Keratinocyte (primary cell): ENCODE measurements around the gene RASA3. TPM values are rescaled to one million over a fixed set of nuclear protein-coding genes. Genes with fewer than 3 reads are reported as not detected.

Experiments
- DNase-seq: peaks from one replicate; pipeline ENCODE4 v3.0.0-alpha.2; 2011; ENCODE audit warnings: low read depth, missing footprints, low spot score
- FAIRE-seq: peaks from 2 replicates; lab custom pipeline; 2011; peaks lifted over from hg19 to GRCh38; lab: Jason Lieb, UNC
- H2AFZ ChIP-seq: 2 replicates; pipeline ENCODE4 v1.6.0; 2012; ENCODE audit warnings: low read length, control low read depth, inconsistent platforms; ENCODE audit not compliant: control insufficient read depth
- H3K27ac ChIP-seq: 2 replicates; pipeline ENCODE4 v1.5.1; 2011; ENCODE audit warnings: low read length; ENCODE audit not compliant: control insufficient read depth, insufficient read depth
- H3K27me3 ChIP-seq: 3 replicates; pipeline ENCODE4 v1.6.0; 2011; ENCODE audit warnings: low read length; ENCODE audit not compliant: control insufficient read depth, insufficient read depth; ENCODE audit errors: extremely low read depth
- H3K36me3 ChIP-seq, 2 experiments: 2 replicates in 1 of 2; 3 replicates in 1 of 2; pipeline ENCODE4 v1.5.1; 2011; ENCODE audit warnings: low read length in 2 of 2, mild to moderate bottlenecking in 1 of 2; ENCODE audit not compliant: control insufficient read depth in 2 of 2, insufficient read depth in 2 of 2; ENCODE audit errors: extremely low read depth in 1 of 2
- H3K4me1 ChIP-seq: 3 replicates; pipeline ENCODE4 v1.5.1; 2011; ENCODE audit warnings: low read length; ENCODE audit not compliant: control insufficient read depth, insufficient read depth; ENCODE audit errors: extremely low read depth
- H3K4me2 ChIP-seq: 3 replicates; pipeline ENCODE4 v1.6.0; 2011; ENCODE audit warnings: low read depth, low read length; ENCODE audit not compliant: control insufficient read depth, insufficient read depth; ENCODE audit errors: extremely low read depth
- H3K4me3 ChIP-seq, 3 experiments: fragments of 200-600 bp in 1 of 3; sonication (generic) in 1 of 3; 2 replicates in 2 of 3; 3 replicates in 1 of 3; pipeline ENCODE4 v1.5.1; 2011 to 2016; ENCODE audit warnings: low read length in 3 of 3, mild to moderate bottlenecking in 3 of 3, control low read depth in 2 of 3, inconsistent platforms in 1 of 3, low read depth in 1 of 3, mixed read lengths in 1 of 3, mixed run types in 1 of 3, moderate library complexity in 1 of 3; ENCODE audit not compliant: control insufficient read depth in 2 of 3, insufficient read depth in 2 of 3; ENCODE audit errors: extremely low read depth in 1 of 3
- H3K79me2 ChIP-seq: 2 replicates; pipeline ENCODE4 v1.6.0; 2012; ENCODE audit warnings: low read length; ENCODE audit not compliant: control insufficient read depth, insufficient read depth
- H3K9ac ChIP-seq: 3 replicates; pipeline ENCODE4 v1.6.0; 2011; ENCODE audit warnings: low read length; ENCODE audit not compliant: control insufficient read depth, insufficient read depth; ENCODE audit errors: extremely low read depth
- H3K9me1 ChIP-seq: 3 replicates; pipeline ENCODE4 v1.6.0; 2011; ENCODE audit warnings: low read length; ENCODE audit not compliant: control insufficient read depth, insufficient read depth; ENCODE audit errors: extremely low read depth
- H3K9me3 ChIP-seq: 2 replicates; pipeline ENCODE4 v1.5.1; 2012; ENCODE audit warnings: low read depth, low read length; ENCODE audit not compliant: control insufficient read depth
- H4K20me1 ChIP-seq: 3 replicates; pipeline ENCODE4 v1.6.0; 2011; ENCODE audit warnings: low read length; ENCODE audit not compliant: control insufficient read depth, insufficient read depth; ENCODE audit errors: extremely low read depth
- CTCF ChIP-seq, 3 experiments: IDR thresholded peaks in 1 of 3; conservative IDR thresholded peaks in 1 of 3; optimal IDR thresholded peaks in 1 of 3; 2 replicates in 2 of 3; 3 replicates in 1 of 3; pipeline versions ENCODE3 to v1.5.1; 2011; ENCODE audit warnings: low read length in 3 of 3, mild to moderate bottlenecking in 3 of 3, moderate library complexity in 2 of 3, control low read depth in 1 of 3, inconsistent platforms in 1 of 3; ENCODE audit not compliant: insufficient read depth in 2 of 3; ENCODE audit errors: extremely low read depth in 1 of 3
- EZH2 ChIP-seq: IDR thresholded peaks from one replicate; pipeline ENCODE4 v1.6.1; 2012; ENCODE audit warnings: inconsistent platforms, mild to moderate bottlenecking, low read length, moderate library complexity
- dilution Hi-C: fragments of 300-500 bp; cut with MboI; formaldehyde crosslinking; loops from one replicate; pipeline ENCODE4 v1.7.0; 2020; ENCODE audit warnings: low sequenced_read_pairs; ENCODE audit not compliant: extremely low pct_ligation_motif_present
- polyA plus RNA-seq, 5 experiments: library from polyadenylated mRNA; depleted of rRNA in 3 of 5; stranded (reverse) in 3 of 5; stranded (forward) in 1 of 5; unstranded in 1 of 5; fragments of >200 nt; gene quantifications; 1 replicate in 1 of 5; 2 replicates in 3 of 5; 3 replicates in 1 of 5; pipeline versions ENCODE4 v1.2.1 to v1.2.3, GENCODE V29; 2011 to 2012; ENCODE audit warnings: missing spikeins in 2 of 5, low read depth in 1 of 5, low replicate concordance in 1 of 5

RASA3 gene
- polyA plus RNA-seq, 1 donor (not counting 4 experiments of a cell fraction or from before 2014, with no cell fraction given), result 4.1 TPM

- Histone ChIP-seq H3K9me1 (no peaks in the 10 kb centered on the region), H3K4me1 (peaks cover 4% of the 10 kb centered on the region), H3K4me3 (no peak overlapping the region), H3K4me2 (no peak overlapping the region), H3K27me3 (peaks cover 2% of the 10 kb centered on the region), H4K20me1 (peaks cover 9% of the 10 kb centered on the region), H2AFZ (no peak overlapping the region), H3K36me3 (no peaks in the 10 kb centered on the region), H3K27ac (no peak overlapping the region), H3K79me2 (peaks cover 6% of the 10 kb centered on the region), H3K9me3 (no peaks in the 10 kb centered on the region), H3K9ac (no peak overlapping the region)
- FAIRE-seq (no peak), DNase-seq (no peak)
- TF ChIP-seq CTCF (optimal IDR thresholded peaks at IDR 0.05 in 1 of 3, IDR thresholded peaks at IDR 0.05 in 1 of 3, conservative IDR thresholded peaks at IDR 0.05 in 1 of 3; ENCODE audit: extremely low read depth in 1 of 3, insufficient read depth in 2 of 3, low read length in 3 of 3) (no peak), EZH2 (no peak)
- dilution Hi-C loops, result no loop called here
These were observed 30.3 kb downstream of the RASA3 start for GRCh38 chr13:114102131-114102520.

GRCh38 chr13:114101358-114102130 is 30.9 kb downstream of the RASA3 start:
- TF ChIP-seq CTCF (optimal IDR thresholded peaks at IDR 0.05 in 1 of 3, IDR thresholded peaks at IDR 0.05 in 1 of 3, conservative IDR thresholded peaks at IDR 0.05 in 1 of 3; ENCODE audit: extremely low read depth in 1 of 3, insufficient read depth in 2 of 3, low read length in 3 of 3) (no peak), EZH2 (no peak)
- no peak overlapping the region for H3K9ac ChIP-seq
- peaks cover 9% of the 10 kb centered on the region for H4K20me1 ChIP-seq
- H2AFZ ChIP-seq, result no peak overlapping the region
- no peaks in the 10 kb centered on the region for H3K9me3 ChIP-seq
- no peaks in the 10 kb centered on the region for H3K9me1 ChIP-seq
- H3K79me2 ChIP-seq, result peaks cover 10% of the 10 kb centered on the region
- peaks cover 4% of the 10 kb centered on the region for H3K4me1 ChIP-seq
- H3K36me3 ChIP-seq, result no peaks in the 10 kb centered on the region
- no peak overlapping the region for H3K4me2 ChIP-seq
- FAIRE-seq (no peak), DNase-seq (no peak)
- dilution Hi-C loops, result no loop called here
- H3K4me3 ChIP-seq, result no peak overlapping the region
- peaks cover 7% of the 10 kb centered on the region for H3K27me3 ChIP-seq
- no peak overlapping the region for H3K27ac ChIP-seq
